Measurements from ENCODE around the gene DDX24. TPM values are rescaled to one million over a fixed set of nuclear protein-coding genes. Genes with fewer than 3 reads are reported as not detected.
A peak's percentile ranks its signal among the peaks of the same experiment; 100 is the strongest.

Gene DDX24
- total RNA-seq, 1 donor = 130 TPM

DNA sequence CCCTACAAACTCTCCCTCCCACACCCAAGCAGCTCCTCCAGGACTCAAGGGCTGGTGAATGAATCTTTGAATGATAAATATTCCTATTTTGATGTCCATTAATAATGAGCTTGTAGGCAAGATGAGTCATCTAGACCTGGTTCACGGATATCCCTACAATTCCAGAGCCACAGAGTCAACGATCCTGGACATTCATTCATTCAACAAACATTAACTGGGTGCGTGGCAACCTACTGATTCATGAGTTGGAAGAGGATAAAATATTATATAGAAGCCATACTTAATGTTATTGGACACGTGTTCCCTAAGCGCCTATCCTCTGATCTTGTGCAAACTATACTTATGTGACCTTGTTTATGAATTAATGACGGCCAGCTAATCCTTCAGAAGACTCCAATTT, 55.3 kb downstream of the DDX24 start:
- DNase-seq (ENCODE audit: low read depth) = no peak
- H3K4me3 ChIP-seq (ENCODE audit: low read depth, low read length) = peak overlapping the region; percentile 28
- no peak for TF ChIP-seq CTCF (IDR thresholded peaks at IDR 0.05; ENCODE audit: insufficient read depth, low read length)

DNA sequence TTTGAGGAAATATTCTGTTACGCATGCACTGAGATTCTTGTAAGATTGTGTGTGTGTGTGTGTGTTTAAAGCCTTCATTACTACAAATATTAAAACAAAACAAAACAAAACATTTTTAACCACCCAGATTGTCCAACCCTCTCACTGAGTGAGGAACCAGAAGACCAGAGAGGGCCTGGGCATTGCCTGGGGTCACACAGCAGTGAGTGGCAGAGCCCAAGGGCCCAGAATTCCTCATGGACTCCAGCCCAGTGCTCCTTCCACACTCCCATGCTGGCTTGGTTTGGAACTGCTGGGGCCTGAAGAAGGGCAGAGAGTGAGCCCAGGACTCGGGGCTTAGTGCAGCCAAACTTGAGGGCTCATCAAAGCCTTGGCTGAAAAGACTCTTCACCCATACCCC, 56.5 kb downstream of the DDX24 start:
- DNase-seq (ENCODE audit: low read depth) = no peak
- no peak for TF ChIP-seq CTCF (IDR thresholded peaks at IDR 0.05; ENCODE audit: insufficient read depth, low read length)
- no peak overlapping the region for H3K4me3 ChIP-seq (ENCODE audit: low read depth, low read length)

GRCh38 chr14:94022532-94023411, 58.2 kb downstream of the DDX24 start:
- no peak for TF ChIP-seq CTCF (IDR thresholded peaks at IDR 0.05; ENCODE audit: insufficient read depth, low read length)
- DNase-seq (ENCODE audit: low read depth) = no peak
- H3K4me3 ChIP-seq (ENCODE audit: low read depth, low read length) = no peak overlapping the region

- DNase-seq (ENCODE audit: low read depth) = no peak
- H3K4me3 ChIP-seq (ENCODE audit: low read depth, low read length) = no peak overlapping the region
- no peak for TF ChIP-seq CTCF (IDR thresholded peaks at IDR 0.05; ENCODE audit: insufficient read depth, low read length)
These were observed 59.4 kb downstream of the DDX24 start for GRCh38 chr14:94021416-94022157.

DNA sequence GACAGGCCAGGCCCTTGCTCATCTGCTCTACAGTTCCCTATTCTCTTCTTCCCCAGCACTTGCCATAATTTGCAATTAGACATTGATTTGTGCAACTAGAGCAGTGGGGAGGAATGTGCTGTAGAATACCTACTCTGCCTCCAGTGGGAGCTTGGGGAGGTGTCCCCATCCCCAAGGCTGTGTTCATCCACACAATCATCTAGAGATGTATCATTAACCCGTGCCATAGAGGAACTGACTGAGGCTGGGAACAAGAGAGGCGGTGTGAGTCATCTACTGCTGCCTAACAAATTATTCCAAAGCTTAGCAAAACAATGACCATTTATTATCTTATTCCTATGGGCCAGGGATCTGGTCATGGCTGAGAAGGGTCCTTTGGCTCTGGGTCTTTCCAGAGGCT, 60.0 kb downstream of the DDX24 start:
- H3K4me3 ChIP-seq (ENCODE audit: low read depth, low read length) = no peak overlapping the region
- DNase-seq (ENCODE audit: low read depth) = peak; percentile 29
- TF ChIP-seq CTCF (IDR thresholded peaks at IDR 0.05; ENCODE audit: insufficient read depth, low read length) = no peak

- no peak overlapping the region for H3K4me3 ChIP-seq (ENCODE audit: low read depth, low read length)
- TF ChIP-seq CTCF (IDR thresholded peaks at IDR 0.05; ENCODE audit: insufficient read depth, low read length) = no peak
- DNase-seq (ENCODE audit: low read depth) = no peak
These were observed 60.7 kb downstream of the DDX24 start for GRCh38 chr14:94020267-94020666.

All from fibroblast of the aortic adventitia (primary cell).